Small intestine (tissue), 7 donors: ENCODE measurements around the gene CDH1. TPM values are rescaled to one million over a fixed set of nuclear protein-coding genes. Genes with fewer than 3 reads are reported as not detected.

Source experiments
- DNase-seq, 2 donors: peaks; one replicate each; pipeline versions ENCODE4 v3.0.0 to v3.0.0-alpha.2; 2013
- FAIRE-seq: peaks from 2 replicates; lab custom pipeline; 2012; peaks lifted over from hg19 to GRCh38; lab: Jason Lieb, UNC
- H3K27ac ChIP-seq, 3 donors: one replicate each; pipeline ENCODE4 v1.5.1; 2013; ENCODE audit warnings: low read length in 2 of 3, mild to moderate bottlenecking in 2 of 3, control low read depth in 1 of 3, inconsistent platforms in 1 of 3, low read depth in 1 of 3, moderate library complexity in 1 of 3
- H3K27me3 ChIP-seq, 3 donors: one replicate each; pipeline ENCODE4 v1.6.1; 2013; ENCODE audit warnings: low read length in 3 of 3, inconsistent platforms in 1 of 3; ENCODE audit not compliant: control insufficient read depth in 3 of 3, insufficient read depth in 3 of 3
- H3K36me3 ChIP-seq, 3 donors: one replicate each; pipeline ENCODE4 v1.6.1; 2013; ENCODE audit warnings: low read length in 3 of 3, inconsistent platforms in 1 of 3, low read depth in 1 of 3, mild to moderate bottlenecking in 1 of 3, moderate library complexity in 1 of 3; ENCODE audit not compliant: control insufficient read depth in 3 of 3, insufficient read depth in 2 of 3
- H3K4me1 ChIP-seq, 3 donors: one replicate each; pipeline ENCODE4 v1.6.1; 2013; ENCODE audit warnings: low read length in 2 of 3, inconsistent platforms in 1 of 3, low read depth in 1 of 3, mild to moderate bottlenecking in 1 of 3, moderate library complexity in 1 of 3; ENCODE audit not compliant: control insufficient read depth in 3 of 3, insufficient read depth in 2 of 3
- H3K4me3 ChIP-seq, 3 donors: one replicate each; pipeline ENCODE4 v1.5.1; 2013; ENCODE audit warnings: low read length in 3 of 3, control low read depth in 1 of 3, inconsistent platforms in 1 of 3, low read depth in 1 of 3, mild to moderate bottlenecking in 1 of 3, moderate library complexity in 1 of 3
- H3K9me3 ChIP-seq, 2 donors: one replicate each; pipeline ENCODE4 v1.6.1; 2013; ENCODE audit warnings: low read depth in 1 of 2, low read length in 1 of 2; ENCODE audit not compliant: control insufficient read depth in 2 of 2, insufficient read depth in 1 of 2
- WGBS, 3 donors: extraction: QIAGEN DNeasy Blood & Tissue Kit; methylation state at CpG; one replicate each; pipeline ENCODE4 v1.1.7; 2013; 5-methylcytosine and 5-hydroxymethylcytosine counted together
- polyA plus RNA-seq, 4 donors: library from polyadenylated mRNA; stranded (reverse) in 3 of 4; unstranded in 1 of 4; fragments of 200-250 nt in 3 of 4; fragments of 120-200 nt in 1 of 4; gene quantifications; one replicate each; pipeline versions ENCODE4 v1.2.1 to v1.2.3, GENCODE V29; 2013
- donor health status: healthy with polysubstance abuse.
- donor health status: control.
- donor health status: control.
- donor health status: Bipolar disorder and iron deficiency.
- donor health status: healthy.

CDH1 gene
- polyA plus RNA-seq, 4 donors = 76.2 to 366 (median 109) TPM

DNA sequence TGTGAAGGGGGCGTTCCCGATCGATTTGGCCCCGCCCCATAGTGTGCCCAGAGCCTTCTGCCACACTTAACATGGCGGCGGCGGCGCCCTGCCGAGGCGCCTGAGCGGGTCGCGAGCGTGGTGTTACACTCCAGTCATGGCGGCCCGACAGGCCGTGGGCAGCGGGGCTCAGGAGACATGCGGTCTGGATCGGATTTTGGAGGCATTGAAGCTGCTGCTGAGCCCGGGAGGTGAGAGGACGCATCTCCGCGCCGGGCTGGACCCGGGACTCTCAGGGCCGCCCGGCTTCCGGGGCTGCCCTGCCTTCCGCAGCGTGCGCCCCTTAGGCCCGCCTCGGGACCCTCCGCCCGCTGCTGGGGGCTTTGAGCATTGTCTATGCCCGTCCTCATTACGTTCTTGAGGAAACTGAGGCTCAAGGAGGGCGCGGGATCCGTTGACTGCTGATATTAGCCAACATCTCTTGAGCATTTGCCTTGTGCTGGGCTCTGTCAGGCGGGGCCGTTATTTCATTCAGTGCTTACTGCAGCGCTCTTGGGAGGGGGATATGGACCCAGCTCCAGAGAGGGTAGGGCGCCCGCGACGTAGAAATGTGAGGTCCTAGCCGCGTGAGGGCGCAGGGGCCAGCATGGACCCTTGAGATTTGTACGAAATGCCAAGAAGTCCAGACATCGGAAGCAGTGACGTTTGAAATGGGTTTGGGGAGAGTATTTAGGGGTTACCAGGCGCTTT is 106.6 kb downstream of the CDH1 start, which contains the start of gene TANGO6:
TSS of gene TANGO6 (plus strand) at position 50 of the 729 bp plus-strand sequence. CDS start at position 137, 87 bp downstream.
- Histone ChIP-seq H3K9me3 (no peaks in the 10 kb centered on the region), H3K27me3 (no peaks in the 10 kb centered on the region), H3K27ac (peak within 1 kb of the TSS; percentile 44 to 76 (median 63)), H3K36me3 (no peaks in the 10 kb centered on the region), H3K4me1 (peaks cover 0 to 4% (median 3%) of the 10 kb centered on the region in 3 donors), H3K4me3 (peak within 1 kb of the TSS; percentile 88 to 97 (median 88))
- peak; percentile 78 to 90 for DNase-seq
- WGBS, 3 donors = 0 to 1% (median 1%) methylated on average over 49 to 55 of the region's 55 CpGs
- FAIRE-seq = no peak

DNA sequence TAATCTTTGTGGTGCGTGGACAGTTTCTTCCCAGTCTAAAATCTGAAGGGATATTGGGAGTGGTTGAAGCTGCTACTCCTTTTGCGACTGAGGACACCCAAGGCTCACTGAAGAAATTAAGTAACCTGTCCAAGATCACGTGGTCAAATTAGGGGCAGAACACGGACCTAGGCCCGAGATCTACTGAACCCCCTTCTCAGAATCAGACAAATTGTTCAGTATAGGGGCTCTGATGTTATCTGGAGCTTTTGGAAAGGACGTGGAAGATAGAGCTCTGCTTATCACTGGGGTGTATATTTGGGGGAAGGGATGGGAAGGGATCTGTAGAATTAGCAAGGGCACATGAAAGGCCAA is 107.1 kb downstream of the CDH1 start:
- Histone ChIP-seq H3K9me3 (no peaks in the 10 kb centered on the region), H3K27ac (peak overlapping the region in 2 of 3 donors; percentile 63 to 76), H3K4me1 (peaks cover 0 to 4% (median 3%) of the 10 kb centered on the region in 3 donors), H3K4me3 (peak overlapping the region; percentile 88 to 97 (median 88)), H3K27me3 (no peaks in the 10 kb centered on the region), H3K36me3 (no peaks in the 10 kb centered on the region)
- DNase-seq = peak in 1 of 2 donors; percentile 5
- WGBS, 3 donors = 0 to 5% (median 4%) methylated on average over 6 of the region's 6 CpGs
- no peak for FAIRE-seq

GRCh38 chr16:68848786-68849185 is 111.7 kb downstream of the CDH1 start:
- FAIRE-seq = no peak
- H3K27me3 ChIP-seq = no peaks in the 10 kb centered on the region
- no peak overlapping the region for H3K4me3 ChIP-seq
- WGBS, 3 donors = 84 to 96% (median 95%) methylated on average over 9 of the region's 9 CpGs
- H3K36me3 ChIP-seq = no peaks in the 10 kb centered on the region
- H3K27ac ChIP-seq = no peak overlapping the region
- H3K4me1 ChIP-seq = peaks cover 0 to 4% (median 3%) of the 10 kb centered on the region in 3 donors
- DNase-seq = no peak
- H3K9me3 ChIP-seq = no peaks in the 10 kb centered on the region

GRCh38 chr16:68850481-68850880 is 113.4 kb downstream of the CDH1 start:
- no peaks in the 10 kb centered on the region for H3K27me3 ChIP-seq
- DNase-seq (no peak), FAIRE-seq (no peak)
- no peak overlapping the region for H3K27ac ChIP-seq
- H3K36me3 ChIP-seq = no peaks in the 10 kb centered on the region
- H3K4me1 ChIP-seq = no peaks in the 10 kb centered on the region
- H3K9me3 ChIP-seq = no peaks in the 10 kb centered on the region
- no peak overlapping the region for H3K4me3 ChIP-seq
- 94 to 100% (median 97%) methylated on average over 2 of the region's 2 CpGs for WGBS, 3 donors

DNA sequence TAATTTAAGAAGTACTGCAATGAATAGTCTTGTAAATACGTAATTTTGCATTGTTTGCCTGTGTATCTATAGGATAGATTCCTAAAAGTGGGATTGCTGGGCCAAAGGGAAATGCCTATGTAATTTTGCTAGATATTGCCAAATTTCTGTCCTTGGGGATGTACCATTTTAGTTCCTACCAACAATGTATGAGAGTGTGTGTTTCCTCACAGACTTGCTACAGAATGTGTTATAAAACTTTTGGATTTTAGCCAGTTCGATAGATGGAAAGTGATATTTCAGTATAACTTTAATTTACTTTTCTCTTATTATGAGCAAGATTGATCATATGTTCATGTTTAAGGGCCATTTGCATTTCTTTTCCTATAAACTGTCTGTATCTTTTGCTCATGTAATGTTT is 114.5 kb downstream of the CDH1 start:
- Histone ChIP-seq H3K36me3 (no peaks in the 10 kb centered on the region), H3K4me1 (no peaks in the 10 kb centered on the region), H3K4me3 (no peak overlapping the region), H3K9me3 (no peaks in the 10 kb centered on the region), H3K27ac (no peak overlapping the region), H3K27me3 (no peaks in the 10 kb centered on the region)
- 78 to 93% (median 84%) methylated on average over 2 of the region's 2 CpGs for WGBS, 3 donors
- DNase-seq = no peak
- FAIRE-seq = no peak

GRCh38 chr16:68857479-68857878 is 120.4 kb downstream of the CDH1 start:
- no peak overlapping the region for H3K4me3 ChIP-seq
- no peaks in the 10 kb centered on the region for H3K4me1 ChIP-seq
- FAIRE-seq (no peak), DNase-seq (no peak)
- H3K36me3 ChIP-seq = peaks cover 0 to 9% (median 3%) of the 10 kb centered on the region in 3 donors
- 88 to 100% (median 94%) methylated on average over 1 of the region's 1 CpG for WGBS, 3 donors
- H3K27ac ChIP-seq = no peak overlapping the region
- no peaks in the 10 kb centered on the region for H3K27me3 ChIP-seq
- no peaks in the 10 kb centered on the region for H3K9me3 ChIP-seq

- Histone ChIP-seq H3K36me3 (peaks cover 0 to 19% (median 3%) of the 10 kb centered on the region in 3 donors), H3K4me1 (no peaks in the 10 kb centered on the region), H3K9me3 (no peaks in the 10 kb centered on the region), H3K27ac (no peak overlapping the region), H3K27me3 (no peaks in the 10 kb centered on the region), H3K4me3 (no peak overlapping the region)
- DNase-seq = no peak
- no peak for FAIRE-seq
- 91 to 96% (median 91%) methylated on average over 4 of the region's 4 CpGs for WGBS, 3 donors
Measured at GRCh38 chr16:68859828-68860227, 122.7 kb downstream of the CDH1 start.

DNA sequence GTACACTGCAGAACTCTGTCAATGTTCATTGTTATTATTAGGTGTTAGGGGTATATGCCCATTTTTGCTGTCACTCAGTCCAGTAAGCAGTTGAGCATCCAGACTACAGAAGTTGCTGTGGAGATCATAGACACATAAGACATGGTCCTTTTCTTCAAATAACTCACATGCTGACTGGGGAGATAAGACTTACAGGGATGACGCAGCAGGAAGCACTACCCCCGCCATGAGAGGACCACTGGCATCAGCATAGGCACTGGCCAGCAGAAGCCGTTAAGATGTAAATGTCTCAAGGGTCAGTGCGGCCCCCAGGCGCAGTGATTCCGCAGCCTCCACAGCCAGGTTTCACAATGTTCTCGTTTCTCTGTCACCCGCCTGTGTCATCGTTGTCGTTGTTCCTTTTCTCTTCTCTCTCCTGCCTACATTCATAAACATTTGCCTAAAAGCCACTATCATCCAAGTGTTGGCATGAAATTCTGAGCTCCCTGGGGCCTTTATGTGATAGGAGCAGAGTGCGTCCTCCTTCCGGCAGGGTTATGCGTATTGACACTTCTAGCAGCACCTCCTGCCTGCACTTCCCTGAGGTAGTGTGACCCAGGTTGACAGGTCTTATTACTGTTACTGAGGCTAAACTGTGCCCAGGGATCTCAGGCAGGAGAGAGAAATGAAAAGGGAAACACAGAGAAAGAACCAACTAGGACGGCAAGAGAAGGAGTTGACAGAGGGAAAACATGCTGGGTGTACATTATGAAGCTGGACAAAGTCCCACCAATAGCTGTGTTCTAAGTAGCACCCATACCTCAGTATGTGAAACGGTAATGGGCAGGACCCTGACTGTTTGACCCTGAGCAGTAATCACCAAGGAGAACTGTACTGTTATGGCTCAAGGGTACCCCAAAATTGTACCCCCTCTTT is 124.1 kb downstream of the CDH1 start:
- no peak for FAIRE-seq
- peaks cover 0 to 19% (median 3%) of the 10 kb centered on the region in 3 donors for H3K36me3 ChIP-seq
- H3K27ac ChIP-seq = no peak overlapping the region
- 92 to 96% (median 93%) methylated on average over 15 of the region's 15 CpGs for WGBS, 3 donors
- no peak overlapping the region for H3K4me3 ChIP-seq
- no peak for DNase-seq
- H3K27me3 ChIP-seq = no peaks in the 10 kb centered on the region
- no peaks in the 10 kb centered on the region for H3K4me1 ChIP-seq
- H3K9me3 ChIP-seq = no peaks in the 10 kb centered on the region
